ENCODE results near the gene PCDH9. TPM values are rescaled to one million over a fixed set of nuclear protein-coding genes. Genes with fewer than 3 reads are reported as not detected.

The PCDH9 gene
- total and polyA plus RNA-seq, 3 donors from 2014 or later: 2.3 to 4.6 (median 3.5) TPM

DNA sequence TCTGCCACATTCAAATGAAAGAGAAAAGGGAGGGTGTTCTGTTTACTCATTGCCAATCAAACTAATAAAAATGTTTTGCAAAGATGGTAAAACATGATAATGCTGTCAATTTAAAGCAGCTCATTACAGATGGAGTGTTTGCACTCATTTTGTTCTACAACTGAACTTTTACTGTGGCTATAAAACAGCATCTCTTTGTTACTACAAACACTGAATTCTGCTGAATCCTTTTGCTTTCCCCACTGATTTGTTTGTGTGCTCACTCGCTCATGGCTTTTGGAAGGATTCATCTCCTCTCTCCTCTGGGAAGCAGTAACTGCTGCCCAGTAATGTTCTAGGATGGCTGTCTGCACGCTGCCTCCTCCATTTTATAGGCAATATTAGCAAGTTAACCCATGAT is 434.5 kb downstream of the PCDH9 start:
- TF ChIP-seq, protein P1, sequence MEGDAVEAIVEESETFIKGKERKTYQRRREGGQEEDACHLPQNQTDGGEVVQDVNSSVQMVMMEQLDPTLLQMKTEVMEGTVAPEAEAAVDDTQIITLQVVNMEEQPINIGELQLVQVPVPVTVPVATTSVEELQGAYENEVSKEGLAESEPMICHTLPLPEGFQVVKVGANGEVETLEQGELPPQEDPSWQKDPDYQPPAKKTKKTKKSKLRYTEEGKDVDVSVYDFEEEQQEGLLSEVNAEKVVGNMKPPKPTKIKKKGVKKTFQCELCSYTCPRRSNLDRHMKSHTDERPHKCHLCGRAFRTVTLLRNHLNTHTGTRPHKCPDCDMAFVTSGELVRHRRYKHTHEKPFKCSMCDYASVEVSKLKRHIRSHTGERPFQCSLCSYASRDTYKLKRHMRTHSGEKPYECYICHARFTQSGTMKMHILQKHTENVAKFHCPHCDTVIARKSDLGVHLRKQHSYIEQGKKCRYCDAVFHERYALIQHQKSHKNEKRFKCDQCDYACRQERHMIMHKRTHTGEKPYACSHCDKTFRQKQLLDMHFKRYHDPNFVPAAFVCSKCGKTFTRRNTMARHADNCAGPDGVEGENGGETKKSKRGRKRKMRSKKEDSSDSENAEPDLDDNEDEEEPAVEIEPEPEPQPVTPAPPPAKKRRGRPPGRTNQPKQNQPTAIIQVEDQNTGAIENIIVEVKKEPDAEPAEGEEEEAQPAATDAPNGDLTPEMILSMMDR (IDR thresholded peaks at IDR 0.05): no peak
- no peak for TF ChIP-seq POLR2A (IDR thresholded peaks at IDR 0.05)
- Histone ChIP-seq H3K27ac (no peak overlapping the region), H3K9me3 (no peaks in the 10 kb centered on the region), H3K27me3 (no peaks in the 10 kb centered on the region), H3K4me3 (no peak overlapping the region), H3K36me3 (ENCODE audit: low read depth, missing control alignments) (no peaks in the 10 kb centered on the region), H3K4me1 (no peaks in the 10 kb centered on the region)
- 78% methylated on average over 2 of the region's 2 CpGs for WGBS, 2 donors
- intact Hi-C loops (cut with DNase I; ENCODE audit: low total_unique reads): no loop called here
- no peak for DNase-seq

DNA sequence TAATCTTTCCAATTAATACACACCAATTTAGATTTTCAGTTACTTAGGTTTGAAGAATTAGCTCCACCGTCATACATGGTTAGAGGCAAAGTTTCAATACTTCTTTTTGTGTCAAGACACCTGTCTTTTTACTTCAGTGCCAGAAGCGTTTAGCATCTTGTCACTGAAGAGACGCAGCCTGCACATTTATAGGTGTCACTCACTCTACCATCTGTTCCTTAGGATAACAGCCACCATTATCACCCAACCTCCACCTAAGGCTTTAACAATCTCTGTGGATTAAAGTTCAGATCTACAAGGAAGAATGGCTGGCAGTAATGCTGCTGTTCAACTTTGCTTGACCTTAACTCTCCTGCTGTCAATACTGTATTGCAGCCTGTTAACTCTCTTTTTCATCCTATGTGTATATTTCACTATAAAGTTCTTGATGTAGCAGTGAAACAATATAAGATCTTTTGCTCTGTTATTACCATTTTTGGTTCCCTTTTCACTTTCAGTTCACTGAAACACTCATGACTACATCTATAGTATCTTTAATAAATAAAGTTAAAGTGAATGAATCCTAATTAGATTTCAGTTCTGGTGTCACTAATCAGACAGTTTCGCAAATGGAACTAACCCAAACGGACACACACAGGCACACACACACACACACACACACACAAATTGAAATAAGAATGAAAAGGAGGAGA is 435.6 kb downstream of the PCDH9 start:
- Histone ChIP-seq H3K36me3 (ENCODE audit: low read depth, missing control alignments) (no peaks in the 10 kb centered on the region), H3K27me3 (no peaks in the 10 kb centered on the region), H3K4me3 (no peak overlapping the region), H3K4me1 (no peaks in the 10 kb centered on the region), H3K27ac (no peak overlapping the region), H3K9me3 (no peaks in the 10 kb centered on the region)
- 82 to 89% methylated on average over 5 of the region's 5 CpGs for WGBS, 2 donors
- no peak for DNase-seq
- intact Hi-C loops (cut with DNase I; ENCODE audit: low total_unique reads): no loop called here
- TF ChIP-seq POLR2A (IDR thresholded peaks at IDR 0.05): no peak
- TF ChIP-seq, protein P1 (IDR thresholded peaks at IDR 0.05): no peak

DNA sequence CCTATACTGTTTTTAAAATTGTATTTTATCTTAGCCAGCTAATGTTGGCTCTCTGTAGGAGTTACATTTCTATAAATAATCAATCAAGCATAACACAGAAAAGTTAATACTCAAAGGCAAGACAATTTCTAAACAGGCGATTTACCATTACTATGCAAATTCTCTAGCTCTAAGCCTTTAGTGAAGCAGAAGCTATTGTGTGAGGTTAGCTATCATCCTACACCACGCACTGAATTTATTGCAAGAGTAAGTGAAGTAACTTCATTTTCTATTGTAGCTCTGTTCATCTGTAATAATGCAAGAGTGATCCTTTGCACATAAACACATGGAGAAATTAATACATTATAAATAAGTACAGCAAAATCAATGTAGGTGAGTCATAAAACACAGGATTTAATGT is 439.3 kb downstream of the PCDH9 start:
- TF ChIP-seq, protein P1 (IDR thresholded peaks at IDR 0.05): no peak
- Histone ChIP-seq H3K4me1 (no peaks in the 10 kb centered on the region), H3K9me3 (no peaks in the 10 kb centered on the region), H3K27me3 (no peaks in the 10 kb centered on the region), H3K27ac (no peak overlapping the region), H3K36me3 (ENCODE audit: low read depth, missing control alignments) (no peaks in the 10 kb centered on the region), H3K4me3 (no peak overlapping the region)
- intact Hi-C loops (cut with DNase I; ENCODE audit: low total_unique reads): no loop called here
- DNase-seq: no peak
- WGBS, 2 donors: 95 to 97% methylated on average over 2 of the region's 2 CpGs

DNA sequence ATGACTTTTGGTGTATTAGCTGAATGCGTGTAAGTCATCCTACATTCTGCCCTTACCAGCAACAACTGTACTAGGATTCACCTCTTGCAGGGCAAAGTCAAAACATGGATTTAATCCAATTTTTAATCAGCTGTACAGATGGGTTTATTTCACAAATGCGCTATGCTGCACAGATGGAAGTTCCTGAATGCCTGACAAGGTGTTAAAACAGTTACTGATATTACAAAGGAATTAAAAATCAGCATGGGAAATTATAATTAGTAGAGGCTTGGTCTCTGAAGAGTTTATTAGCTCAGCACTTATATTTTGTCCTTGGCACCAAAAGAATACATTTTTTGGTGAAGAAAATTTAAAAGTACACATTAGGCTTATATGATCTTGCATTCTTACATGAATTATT is 448.9 kb downstream of the PCDH9 start:
- no peaks in the 10 kb centered on the region for H3K27me3 ChIP-seq
- intact Hi-C loops (cut with DNase I; ENCODE audit: low total_unique reads): no loop called here
- no peak overlapping the region for H3K4me3 ChIP-seq
- DNase-seq: no peak
- H3K4me1 ChIP-seq: no peaks in the 10 kb centered on the region
- TF ChIP-seq, protein P1 (IDR thresholded peaks at IDR 0.05): no peak
- no peak for TF ChIP-seq POLR2A (IDR thresholded peaks at IDR 0.05)
- no peaks in the 10 kb centered on the region for H3K9me3 ChIP-seq
- H3K36me3 ChIP-seq (ENCODE audit: low read depth, missing control alignments): no peaks in the 10 kb centered on the region
- 82 to 95% methylated on average over 2 of the region's 2 CpGs for WGBS, 2 donors
- no peak overlapping the region for H3K27ac ChIP-seq

DNA sequence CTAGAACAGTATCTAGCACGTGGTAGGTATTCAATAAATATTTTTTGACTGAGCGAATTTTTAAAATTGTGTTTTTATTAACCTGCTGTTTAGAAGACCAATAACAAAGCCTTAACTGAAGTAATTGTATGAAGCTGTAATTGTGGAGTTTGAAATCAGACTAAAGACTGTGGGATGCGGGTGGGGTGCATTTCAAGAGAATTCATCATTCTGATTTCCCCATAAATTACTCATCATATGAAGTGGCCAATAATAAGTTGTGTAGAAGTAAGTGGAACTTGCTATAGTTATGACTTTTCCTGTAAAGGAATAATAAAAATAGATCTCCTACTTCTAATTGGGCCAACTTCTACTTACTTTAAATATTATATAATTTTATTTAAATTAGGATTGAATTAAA is 449.3 kb downstream of the PCDH9 start:
- intact Hi-C loops (cut with DNase I; ENCODE audit: low total_unique reads): no loop called here
- Histone ChIP-seq H3K4me3 (no peak overlapping the region), H3K9me3 (no peaks in the 10 kb centered on the region), H3K36me3 (ENCODE audit: low read depth, missing control alignments) (no peaks in the 10 kb centered on the region), H3K27ac (no peak overlapping the region), H3K4me1 (no peaks in the 10 kb centered on the region), H3K27me3 (no peaks in the 10 kb centered on the region)
- TF ChIP-seq, protein P1 (IDR thresholded peaks at IDR 0.05): no peak
- TF ChIP-seq POLR2A (IDR thresholded peaks at IDR 0.05): no peak
- 86 to 90% methylated on average over 3 of the region's 3 CpGs for WGBS, 2 donors
- DNase-seq: no peak
